Ovary (tissue), 3 donors: ENCODE data around the gene STARD9.

ENCODE experiments used
- POLR2A ChIP-seq: fragments of 450-650 bp; IDR thresholded peaks from one replicate; pipeline ENCODE4 v1.6.1; 2017; ENCODE audit warnings: antibody characterized with exemption, mild to moderate bottlenecking, moderate library complexity
- TF ChIP-seq, protein P1 (sequence below), 3 donors: fragments of 450-650 bp in 2 of 3; fragments of 200-600 bp in 1 of 3; IDR thresholded peaks; one replicate each; pipeline versions ENCODE4 v1.5.1 to v1.8.0; 2016 to 2022; ENCODE audit warnings: antibody characterized with exemption in 3 of 3, mild to moderate bottlenecking in 1 of 3
- donor health status: DM: no; HTN: no; CAD: no.

DNA sequence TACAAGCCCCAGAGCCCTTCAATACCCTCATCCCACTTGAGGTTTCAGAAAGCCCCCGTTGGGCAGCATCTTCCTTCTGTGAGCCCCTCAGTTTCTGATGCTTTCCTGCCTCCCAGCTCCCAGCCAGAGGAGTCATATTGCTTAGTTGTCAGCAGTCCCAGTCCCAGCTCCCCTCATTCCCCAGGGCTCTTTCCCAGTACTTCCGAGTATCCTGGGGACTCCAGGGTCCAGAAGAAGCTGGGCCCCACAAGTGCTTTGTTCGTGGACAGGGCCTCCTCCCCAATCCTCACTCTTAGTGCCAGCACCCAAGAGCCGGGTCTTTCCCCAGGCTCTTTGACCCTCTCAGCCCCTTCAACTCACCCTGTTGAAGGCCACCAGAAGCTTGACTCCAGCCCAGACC is 117.6 kb downstream of the STARD9 start:
- TF ChIP-seq, protein P1, sequence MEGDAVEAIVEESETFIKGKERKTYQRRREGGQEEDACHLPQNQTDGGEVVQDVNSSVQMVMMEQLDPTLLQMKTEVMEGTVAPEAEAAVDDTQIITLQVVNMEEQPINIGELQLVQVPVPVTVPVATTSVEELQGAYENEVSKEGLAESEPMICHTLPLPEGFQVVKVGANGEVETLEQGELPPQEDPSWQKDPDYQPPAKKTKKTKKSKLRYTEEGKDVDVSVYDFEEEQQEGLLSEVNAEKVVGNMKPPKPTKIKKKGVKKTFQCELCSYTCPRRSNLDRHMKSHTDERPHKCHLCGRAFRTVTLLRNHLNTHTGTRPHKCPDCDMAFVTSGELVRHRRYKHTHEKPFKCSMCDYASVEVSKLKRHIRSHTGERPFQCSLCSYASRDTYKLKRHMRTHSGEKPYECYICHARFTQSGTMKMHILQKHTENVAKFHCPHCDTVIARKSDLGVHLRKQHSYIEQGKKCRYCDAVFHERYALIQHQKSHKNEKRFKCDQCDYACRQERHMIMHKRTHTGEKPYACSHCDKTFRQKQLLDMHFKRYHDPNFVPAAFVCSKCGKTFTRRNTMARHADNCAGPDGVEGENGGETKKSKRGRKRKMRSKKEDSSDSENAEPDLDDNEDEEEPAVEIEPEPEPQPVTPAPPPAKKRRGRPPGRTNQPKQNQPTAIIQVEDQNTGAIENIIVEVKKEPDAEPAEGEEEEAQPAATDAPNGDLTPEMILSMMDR (IDR thresholded peaks at IDR 0.05) = no peak
- TF ChIP-seq POLR2A = no peak
